HepG2 (cell line): ENCODE measurements around the gene USP35. TPM values are rescaled to one million over a fixed set of nuclear protein-coding genes. Genes with fewer than 3 reads are reported as not detected.
A peak's percentile ranks its signal among the peaks of the same experiment; 100 is the strongest.

Experiments used
- ARID4A ChIP-seq: sonication (generic); formaldehyde crosslinking; IDR thresholded peaks from 2 replicates; pipeline ENCODE4 v1.5.0; 2020; ENCODE audit warnings: mild to moderate bottlenecking, missing genetic modification reagents, borderline replicate concordance
- ESRRA ChIP-seq: sonication (generic); formaldehyde crosslinking; IDR thresholded peaks from 2 replicates; pipeline ENCODE4 v1.5.1; 2020; ENCODE audit warnings: mild to moderate bottlenecking, low read depth, missing genetic modification reagents
- MBD4 ChIP-seq: IDR thresholded peaks from 2 replicates; pipeline ENCODE4 v1.6.1; 2012; ENCODE audit warnings: low read length, inconsistent platforms, borderline replicate concordance
- RBFOX2 ChIP-seq: fragments of 200-400 bp; formaldehyde crosslinking; IDR thresholded peaks from 2 replicates; pipeline ENCODE4 v1.6.1; 2017; ENCODE audit warnings: low read depth, mild to moderate bottlenecking, low read length
- ZBTB2 ChIP-seq: sonication (generic); formaldehyde crosslinking; IDR thresholded peaks from 2 replicates; pipeline ENCODE4 v1.8.0; 2022; ENCODE audit warnings: low read depth, missing genetic modification reagents
- ZBTB7A ChIP-seq: sonication (generic); formaldehyde crosslinking; IDR thresholded peaks from 2 replicates; pipeline ENCODE4 v1.8.0; 2022; ENCODE audit warnings: mild to moderate bottlenecking, missing genetic modification reagents
- ZKSCAN5 ChIP-seq: sonication (generic); formaldehyde crosslinking; IDR thresholded peaks from 2 replicates; pipeline ENCODE4 v1.5.1; 2020; ENCODE audit warnings: mild to moderate bottlenecking, missing genetic modification reagents
- ZNF318 ChIP-seq: sonication (generic); formaldehyde crosslinking; IDR thresholded peaks from 2 replicates; pipeline ENCODE4 v1.4.0; 2020; ENCODE audit warnings: mild to moderate bottlenecking, missing genetic modification reagents
- polyA plus RNA-seq, 8 experiments: library from polyadenylated mRNA; depleted of rRNA in 3 of 8; stranded (reverse) in 7 of 8; unstranded in 1 of 8; fragments of >200 nt; fragmentation: Illumina TruSeq in 4 of 8; extraction: Trizol in 4 of 8; gene quantifications; 2 replicates each; pipeline versions ENCODE4 v1.2.1 to v1.2.3, GENCODE V29; 2011 to 2016; ENCODE audit warnings: low read depth in 4 of 8, missing spikeins in 1 of 8, mixed read lengths in 1 of 8; ENCODE audit not compliant: insufficient read depth in 1 of 8
- total RNA-seq, 5 experiments: library from RNA; depleted of rRNA; stranded (reverse); fragments of >200 nt; fragmentation: Illumina TruSeq; extraction: Trizol; gene quantifications; 2 replicates each; pipeline ENCODE4 v1.2.3, GENCODE V29; 2016; ENCODE audit warnings: low read depth in 1 of 5

The USP35 gene
- total and polyA plus RNA-seq, 2 of the 13 experiments (the other 11 are each of a cell fraction or from before 2014, with no cell fraction given): 4.6 to 7.7 TPM

- peak; percentile 89 for TF ChIP-seq RBFOX2
- TF ChIP-seq MBD4: no peak
- TF ChIP-seq ESRRA (CRISPR knock-in tag): peak; percentile 71
- 0 out of 2 replicates have a peak, but pooled peaks have one; percentile 20 for TF ChIP-seq ZNF318 (CRISPR knock-in tag)
- 0 out of 2 replicates have a peak, but pooled peaks have one; percentile 35 for TF ChIP-seq ZBTB7A
- peak; percentile 64; the same call in 1 of the 2 replicates for TF ChIP-seq ZBTB2 (CRISPR knock-in tag)
- TF ChIP-seq ARID4A (CRISPR knock-in tag): peak; percentile 87
- no peak for TF ChIP-seq ZKSCAN5
Measured at GRCh38 chr11:78188286-78189173, at the start of gene USP35, which contains the start of gene KCTD21 (continued).
